Smooth muscle cell (in vitro differentiated cells): ENCODE data around the gene PANX1. TPM values are rescaled to one million over a fixed set of nuclear protein-coding genes. Genes with fewer than 3 reads are reported as not detected.
A peak's percentile ranks its signal among the peaks of the same experiment; 100 is the strongest.

Source experiments
- DNase-seq: peaks from one replicate; lab custom pipeline; 2025; ENCODE audit not compliant: unreplicated experiment; lab: John Stamatoyannopoulos, UW
- H2AFZ ChIP-seq: fragments of 200-600 bp; sonication (generic); 2 replicates; pipeline ENCODE4 v1.6.0; 2016; ENCODE audit warnings: antibody characterized with exemption, low read depth, mild to moderate bottlenecking
- H3F3A ChIP-seq: fragments of 200-600 bp; sonication (generic); 2 replicates; pipeline ENCODE4 v1.6.0; 2017; ENCODE audit warnings: antibody characterized with exemption, low read depth
- H3K27ac ChIP-seq: fragments of 200-600 bp; sonication (generic); 2 replicates; pipeline ENCODE4 v1.5.1; 2016; ENCODE audit warnings: low read depth, mild to moderate bottlenecking
- H3K27me3 ChIP-seq: fragments of 200-600 bp; sonication (generic); 2 replicates; pipeline ENCODE4 v1.6.1; 2016; ENCODE audit warnings: low read depth, mild to moderate bottlenecking
- H3K36me3 ChIP-seq: fragments of 200-600 bp; sonication (generic); 2 replicates; pipeline ENCODE4 v1.5.1; 2016; ENCODE audit warnings: low read depth
- H3K4me1 ChIP-seq: fragments of 200-600 bp; sonication (generic); 2 replicates; pipeline ENCODE4 v1.5.1; 2016; ENCODE audit warnings: low read depth
- H3K4me2 ChIP-seq: fragments of 200-600 bp; sonication (generic); 2 replicates; pipeline ENCODE4 v1.6.0; 2016; ENCODE audit warnings: mild to moderate bottlenecking
- H3K4me3 ChIP-seq: fragments of 200-600 bp; sonication (generic); 2 replicates; pipeline ENCODE4 v1.5.1; 2016; ENCODE audit warnings: mild to moderate bottlenecking
- H3K79me2 ChIP-seq: fragments of 200-600 bp; sonication (generic); 2 replicates; pipeline ENCODE4 v1.6.0; 2016; ENCODE audit warnings: low read depth, mild to moderate bottlenecking
- H3K9ac ChIP-seq: fragments of 200-600 bp; sonication (generic); 2 replicates; pipeline ENCODE4 v1.6.0; 2016; ENCODE audit warnings: low read depth
- H3K9me3 ChIP-seq: fragments of 200-600 bp; sonication (generic); replicated peaks from 2 replicates; pipeline ENCODE4 v1.5.1; 2016; ENCODE audit warnings: low read depth
- H4K20me1 ChIP-seq: fragments of 200-600 bp; sonication (generic); 2 replicates; pipeline ENCODE4 v1.6.0; 2016; ENCODE audit warnings: low read depth
- WGBS: methylation state at CpG from one replicate; pipeline ENCODE4 v1.1.7; 2016; ENCODE audit warnings: low lambda C conversion rate; 5-methylcytosine and 5-hydroxymethylcytosine counted together
- polyA plus RNA-seq: library from polyadenylated mRNA; unstranded; fragments of >200 nt; fragmentation: Nextera tagmentation; extraction: Ambion mirVana; gene quantifications from 2 replicates; pipeline ENCODE4 v1.2.1, GENCODE V29; 2016
- total RNA-seq: library from RNA; depleted of rRNA; stranded (reverse); fragments of >200 nt; gene quantifications from 2 replicates; pipeline ENCODE4 v1.2.3, GENCODE V29; 2014
- TF ChIP-seq, protein P1 (sequence below): fragments of 200-600 bp; sonication (generic); IDR thresholded peaks from 2 replicates; pipeline ENCODE4 v1.5.1; 2017; ENCODE audit warnings: borderline replicate concordance, mild to moderate bottlenecking, antibody characterized with exemption; ENCODE audit not compliant: insufficient read depth, poor library complexity, severe bottlenecking

The PANX1 gene
- total and polyA plus RNA-seq, 2 experiments from 2014 or later = 32.2 to 81.2 TPM

- peak overlapping the region; percentile 86 for H3K4me2 ChIP-seq
- peak overlapping the region; percentile 100 for H3K27ac ChIP-seq
- peaks cover 57% of the 10 kb centered on the region for H3K79me2 ChIP-seq
- H3K4me1 ChIP-seq = peaks cover 34% of the 10 kb centered on the region
- H3F3A ChIP-seq = peaks cover 17% of the 10 kb centered on the region
- no peaks in the 10 kb centered on the region for H3K36me3 ChIP-seq
- H2AFZ ChIP-seq = peak overlapping the region; percentile 79
- no peaks in the 10 kb centered on the region for H3K9me3 ChIP-seq
- TF ChIP-seq, protein P1, sequence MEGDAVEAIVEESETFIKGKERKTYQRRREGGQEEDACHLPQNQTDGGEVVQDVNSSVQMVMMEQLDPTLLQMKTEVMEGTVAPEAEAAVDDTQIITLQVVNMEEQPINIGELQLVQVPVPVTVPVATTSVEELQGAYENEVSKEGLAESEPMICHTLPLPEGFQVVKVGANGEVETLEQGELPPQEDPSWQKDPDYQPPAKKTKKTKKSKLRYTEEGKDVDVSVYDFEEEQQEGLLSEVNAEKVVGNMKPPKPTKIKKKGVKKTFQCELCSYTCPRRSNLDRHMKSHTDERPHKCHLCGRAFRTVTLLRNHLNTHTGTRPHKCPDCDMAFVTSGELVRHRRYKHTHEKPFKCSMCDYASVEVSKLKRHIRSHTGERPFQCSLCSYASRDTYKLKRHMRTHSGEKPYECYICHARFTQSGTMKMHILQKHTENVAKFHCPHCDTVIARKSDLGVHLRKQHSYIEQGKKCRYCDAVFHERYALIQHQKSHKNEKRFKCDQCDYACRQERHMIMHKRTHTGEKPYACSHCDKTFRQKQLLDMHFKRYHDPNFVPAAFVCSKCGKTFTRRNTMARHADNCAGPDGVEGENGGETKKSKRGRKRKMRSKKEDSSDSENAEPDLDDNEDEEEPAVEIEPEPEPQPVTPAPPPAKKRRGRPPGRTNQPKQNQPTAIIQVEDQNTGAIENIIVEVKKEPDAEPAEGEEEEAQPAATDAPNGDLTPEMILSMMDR = no peak
- no peaks in the 10 kb centered on the region for H3K27me3 ChIP-seq
- peaks cover 23% of the 10 kb centered on the region for H4K20me1 ChIP-seq
- DNase-seq = no peak
- H3K4me3 ChIP-seq = peak overlapping the region; percentile 77
- WGBS = 6% methylated on average over 20 of the region's 20 CpGs
- H3K9ac ChIP-seq = peak overlapping the region; percentile 97
These were observed 1.1 kb downstream of the PANX1 start for GRCh38 chr11:94129512-94130297.

DNA sequence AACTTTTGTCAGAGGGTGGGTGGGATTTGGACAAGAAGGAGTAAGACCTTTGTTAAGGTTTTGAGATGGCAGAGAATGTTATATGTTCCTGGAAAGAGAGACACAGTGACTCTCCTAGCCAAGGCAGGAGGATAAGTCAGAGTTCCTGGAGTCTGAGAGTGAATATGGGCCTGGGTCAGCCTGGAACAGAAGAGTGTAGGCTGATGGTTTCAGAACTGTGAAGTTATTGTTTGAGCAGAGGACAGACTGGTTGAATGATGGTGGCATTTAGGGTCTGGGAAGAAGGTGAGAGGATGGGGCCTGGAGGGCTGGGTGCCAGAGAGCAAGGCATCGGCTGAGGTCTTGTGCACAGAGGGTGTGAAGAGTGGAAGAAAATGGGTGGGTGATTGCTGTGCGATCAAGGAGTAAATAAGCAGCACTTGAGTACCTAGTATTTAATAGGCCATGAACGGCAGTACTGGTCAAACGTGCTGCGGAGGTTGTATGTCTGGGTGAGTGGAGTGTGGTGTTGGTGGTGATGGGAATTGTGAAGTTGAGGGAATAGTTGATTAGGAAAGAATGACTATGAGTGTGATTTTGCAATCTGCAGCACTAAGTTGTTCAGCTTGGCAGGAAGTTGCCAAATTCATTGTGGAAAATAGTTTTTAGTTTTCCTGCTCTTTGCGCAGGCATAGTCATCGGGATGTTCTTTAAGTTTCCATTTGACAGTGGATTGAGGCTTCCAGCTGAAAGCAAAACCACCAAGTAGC, 1.8 kb downstream of the PANX1 start:
- DNase-seq = no peak
- Histone ChIP-seq H3K27ac (peak overlapping the region; percentile 100), H4K20me1 (peaks cover 23% of the 10 kb centered on the region), H3K79me2 (peaks cover 58% of the 10 kb centered on the region), H2AFZ (no peak overlapping the region), H3K9me3 (no peaks in the 10 kb centered on the region), H3K27me3 (no peaks in the 10 kb centered on the region), H3K4me2 (peak overlapping the region; percentile 86), H3F3A (peaks cover 19% of the 10 kb centered on the region), H3K36me3 (no peaks in the 10 kb centered on the region), H3K4me3 (peak overlapping the region; percentile 77), H3K9ac (peak overlapping the region; percentile 97), H3K4me1 (peaks cover 39% of the 10 kb centered on the region)
- 24% methylated on average over 7 of the region's 7 CpGs for WGBS
- TF ChIP-seq, protein P1 = no peak

DNA sequence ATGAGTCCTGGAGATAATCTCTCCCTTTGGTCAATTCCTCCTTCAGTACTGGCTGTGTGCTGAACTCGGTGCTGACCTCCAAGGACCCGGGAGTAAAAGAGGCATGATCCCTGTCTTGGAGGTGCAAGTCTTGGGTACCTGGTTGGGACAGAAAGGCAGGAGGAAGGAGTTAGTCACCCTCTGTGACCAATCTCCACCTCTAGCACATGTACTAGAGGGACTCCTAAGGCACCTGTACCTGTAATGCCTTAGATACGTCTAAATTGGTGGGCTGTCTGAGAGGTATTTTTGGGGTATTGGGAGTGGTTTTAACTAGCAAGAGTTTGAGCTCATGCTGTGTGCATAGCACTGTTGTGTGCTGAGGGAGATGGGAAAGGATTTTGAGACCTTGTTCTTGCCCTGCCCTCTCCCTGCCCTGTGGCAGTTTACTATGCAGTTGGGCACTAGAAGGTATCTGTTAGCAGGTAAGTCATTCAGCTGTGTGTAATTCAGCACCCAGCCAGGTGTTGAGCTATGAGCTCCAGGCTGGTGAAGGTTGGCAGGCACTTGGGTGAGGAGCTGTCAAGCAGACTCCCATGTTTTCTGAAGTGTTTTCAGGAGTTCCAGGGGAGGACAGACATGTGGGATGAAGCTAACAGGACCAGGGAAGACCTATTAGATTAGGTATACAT, 2.5 kb downstream of the PANX1 start:
- TF ChIP-seq, protein P1 = no peak
- Histone ChIP-seq H3K9ac (peak overlapping the region; percentile 22), H3K27ac (peak overlapping the region; percentile 100), H3K4me1 (peaks cover 42% of the 10 kb centered on the region), H3K9me3 (no peaks in the 10 kb centered on the region), H3F3A (peaks cover 24% of the 10 kb centered on the region), H3K27me3 (no peaks in the 10 kb centered on the region), H4K20me1 (peaks cover 23% of the 10 kb centered on the region), H3K4me2 (peak overlapping the region; percentile 86), H3K36me3 (no peaks in the 10 kb centered on the region), H3K4me3 (peak overlapping the region; percentile 77), H2AFZ (no peak overlapping the region), H3K79me2 (peaks cover 58% of the 10 kb centered on the region)
- 39% methylated on average over 3 of the region's 3 CpGs for WGBS
- no peak for DNase-seq
